DMS114 treated with DMSO at 0.1 percent for 48 hours (cell line): Measurements from ENCODE around the gene GPRASP2.
"Not testable (repeated sequence)": the region's sequence is repeated elsewhere in the genome, so short reads cannot be mapped to it uniquely, and the experiment has no call there.

Experiments used
- DNase-seq: peaks from one replicate; lab custom pipeline; 2025; ENCODE audit not compliant: unreplicated experiment; lab: John Stamatoyannopoulos, UW

GPRASP2 gene

GRCh38 chrX:102712216-102712966 lies at the start of gene GPRASP2:
Gene GPRASP2 (plus strand): TSS chrX:102712448. CDS start chrX:102714870, 2,422 bp downstream.
- DNase-seq = peak; percentile 8

GRCh38 chrX:102663820-102664219 lies 48.4 kb upstream of the GPRASP2 start:
- DNase-seq = not testable (repeated sequence)

DNA sequence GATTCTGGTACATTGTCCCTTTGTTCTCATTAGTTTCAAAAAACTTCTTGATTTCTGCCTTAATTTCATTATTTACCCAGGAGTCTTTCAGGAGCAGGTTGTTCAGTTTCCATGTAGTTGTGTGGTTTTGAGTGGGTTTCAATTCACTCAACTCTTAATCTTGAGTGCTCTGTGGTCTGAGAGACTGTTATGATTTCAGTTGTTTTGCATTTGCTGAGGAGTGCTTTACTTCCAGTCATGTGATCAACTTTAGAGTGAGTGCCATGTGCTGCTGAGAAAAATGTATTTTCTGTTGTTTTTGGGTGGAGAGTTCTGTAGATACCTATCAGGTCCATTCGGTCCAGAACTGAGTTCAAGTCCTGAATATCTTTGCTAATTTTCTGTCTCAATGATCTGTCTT lies 45.2 kb upstream of the GPRASP2 start:
- DNase-seq = not testable (repeated sequence)

GRCh38 chrX:102669526-102669925 lies 42.7 kb upstream of the GPRASP2 start:
- DNase-seq = no peak

GRCh38 chrX:102672856-102673255 lies 39.4 kb upstream of the GPRASP2 start:
- DNase-seq = no peak

- DNase-seq = not testable (repeated sequence)
Measured at GRCh38 chrX:102677479-102677878, 34.8 kb upstream of the GPRASP2 start.

DNA sequence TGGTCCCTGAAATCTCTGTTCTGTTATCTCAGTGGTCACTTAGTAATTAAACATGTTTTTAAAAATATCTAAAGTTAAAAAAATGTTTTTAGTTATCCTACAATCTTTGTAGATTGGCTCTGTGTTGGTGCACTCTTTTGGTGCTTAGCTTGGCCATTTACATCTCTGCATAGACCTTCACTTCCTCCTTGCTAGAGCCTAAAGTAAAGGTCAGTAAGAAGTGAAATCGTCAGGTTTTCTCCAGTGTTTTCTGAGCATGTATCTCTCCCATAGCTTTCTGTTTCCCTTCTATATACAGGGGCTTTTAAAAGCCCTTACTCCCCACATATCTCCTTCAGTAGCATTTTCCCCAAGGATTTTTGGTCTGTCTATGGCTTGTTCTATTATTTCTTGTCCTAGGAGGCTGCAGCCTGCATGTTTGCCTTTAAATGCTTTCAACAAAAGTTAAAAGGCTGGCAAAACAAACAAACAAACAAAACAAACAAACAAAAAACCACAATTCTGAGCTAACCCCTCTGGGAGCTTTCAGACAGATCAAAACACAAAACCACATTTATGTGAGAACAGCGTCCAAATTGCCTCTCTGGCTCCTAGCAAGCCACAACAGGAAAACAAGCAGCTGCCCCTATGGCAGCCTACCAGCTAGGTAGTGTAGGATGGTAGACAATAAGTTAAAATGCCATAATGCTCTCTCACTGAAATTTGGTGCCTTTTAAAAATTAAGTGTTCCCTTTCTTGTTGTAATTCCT lies 27.3 kb upstream of the GPRASP2 start:
- DNase-seq = no peak

- no peak for DNase-seq
Measured at GRCh38 chrX:102694749-102695148, 17.5 kb upstream of the GPRASP2 start.

DNA sequence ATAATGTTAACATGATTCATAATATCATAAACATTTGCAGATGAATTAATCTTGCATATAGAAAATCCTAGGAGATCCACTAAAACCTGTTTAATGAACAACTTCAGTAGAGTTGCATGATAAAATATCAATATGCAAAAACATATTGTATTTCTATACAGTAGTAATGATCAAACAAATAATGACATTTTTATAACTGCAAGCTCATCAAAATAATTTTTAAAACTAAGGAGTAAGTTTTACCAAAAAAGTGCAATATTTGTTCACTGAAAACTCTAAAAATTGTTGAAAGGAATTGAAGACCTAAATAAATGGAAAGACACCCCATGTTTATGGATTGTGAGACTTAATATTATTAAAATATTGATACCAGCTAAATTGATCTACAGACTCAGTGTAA lies 15.9 kb upstream of the GPRASP2 start:
- DNase-seq = no peak

GRCh38 chrX:102697494-102697893 lies 14.8 kb upstream of the GPRASP2 start:
- no peak for DNase-seq

DNA sequence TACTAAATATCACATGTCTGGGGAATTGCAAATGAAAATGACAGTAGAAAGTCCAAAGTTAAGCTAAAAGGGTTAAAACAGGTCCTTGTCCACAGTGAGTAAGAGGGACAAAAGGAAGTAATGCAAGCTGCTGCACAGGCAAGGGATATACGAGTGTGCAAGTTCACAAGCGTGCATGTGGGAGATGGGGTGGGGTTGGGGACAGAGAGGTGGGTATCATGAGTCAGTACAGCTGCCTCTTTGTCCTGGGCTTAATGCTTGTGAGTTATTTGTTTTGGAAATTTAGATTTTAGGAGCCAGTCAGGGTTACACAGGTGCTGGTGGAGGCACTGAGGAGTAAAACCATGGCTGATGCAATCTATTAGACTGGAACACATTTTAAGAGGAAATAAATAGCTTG lies 3.3 kb upstream of the GPRASP2 start:
- DNase-seq = no peak

DNA sequence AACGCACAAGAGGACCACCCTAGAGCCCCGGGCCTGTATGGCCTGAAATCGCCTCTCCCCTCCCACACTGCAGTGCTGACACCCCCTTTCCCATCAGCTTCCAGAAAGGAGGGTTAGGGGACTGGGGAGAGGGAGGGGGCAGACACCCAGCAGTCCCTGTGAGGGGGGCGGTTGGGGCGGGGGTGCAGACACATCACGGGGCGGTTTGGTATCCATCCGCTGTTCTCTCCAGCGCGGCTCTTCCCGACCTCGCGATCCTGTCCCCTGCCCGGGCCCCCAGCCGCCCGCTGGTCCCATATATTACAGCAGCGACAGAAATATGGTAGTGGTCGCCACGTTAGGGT lies 404 bp upstream of the GPRASP2 start:
- no peak for DNase-seq

DNA sequence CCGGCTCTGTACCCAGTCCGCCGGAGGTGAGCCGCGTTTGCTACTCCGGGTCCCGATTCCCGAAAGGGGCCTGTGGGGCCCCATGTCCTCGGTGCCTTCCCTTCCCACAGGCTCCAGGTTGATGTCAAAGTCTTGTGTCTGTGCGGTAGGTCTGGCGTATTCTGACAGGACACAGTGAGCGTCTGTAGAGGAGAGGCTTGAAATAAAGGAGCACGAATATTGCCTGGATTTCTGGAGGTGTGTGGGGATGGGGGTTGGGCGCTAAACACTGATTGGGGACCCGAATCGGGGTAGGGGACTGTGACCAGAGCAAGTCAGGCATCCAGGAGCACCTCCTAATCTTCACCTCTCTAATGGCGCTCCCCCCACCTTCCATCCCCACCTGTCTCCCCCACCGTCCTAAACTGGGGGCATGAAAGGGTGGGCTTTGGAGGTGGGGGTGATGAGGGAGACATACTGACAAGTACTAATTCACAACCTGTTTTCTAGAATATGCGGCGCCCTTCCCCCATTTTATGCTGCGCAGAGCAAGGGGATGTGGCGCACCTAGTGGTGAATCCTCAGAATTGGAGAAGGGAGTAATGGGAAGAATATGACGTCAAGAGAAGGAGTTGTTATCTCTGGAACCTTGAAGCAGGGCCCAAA lies 855 bp downstream of the GPRASP2 start:
- DNase-seq = peak; percentile 64

GRCh38 chrX:102714994-102715393 lies 2.7 kb downstream of the GPRASP2 start:
- DNase-seq = no peak

- DNase-seq = no peak
Measured at GRCh38 chrX:102715967-102716366, 3.7 kb downstream of the GPRASP2 start.

- DNase-seq = peak; percentile 75
Measured at GRCh38 chrX:102720237-102721168, 8.3 kb downstream of the GPRASP2 start, which contains the start of gene GPRASP3. Gene GPRASP3 (plus strand): TSS chrX:102720743. CDS start chrX:102748996, 28,253 bp downstream.

DNA sequence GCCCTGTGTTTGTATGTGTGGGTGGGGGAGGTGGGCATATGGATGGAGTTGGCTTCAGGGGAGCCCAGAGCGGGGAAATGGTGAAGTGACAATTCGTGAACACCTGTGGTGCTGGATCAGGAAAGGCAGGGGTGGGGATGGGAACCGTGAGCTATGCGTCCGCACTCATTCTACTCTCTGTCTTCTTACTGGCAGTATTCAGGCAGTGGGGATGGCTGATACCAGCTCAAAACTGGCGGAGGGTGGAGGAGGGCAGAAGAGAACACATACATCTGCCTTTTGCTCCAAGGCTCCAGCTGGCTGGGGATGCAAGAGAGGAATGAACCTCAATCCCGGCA lies 8.9 kb downstream of the GPRASP2 start:
- not testable (repeated sequence) for DNase-seq

GRCh38 chrX:102723456-102723855 lies 11.2 kb downstream of the GPRASP2 start:
- DNase-seq = no peak

DNA sequence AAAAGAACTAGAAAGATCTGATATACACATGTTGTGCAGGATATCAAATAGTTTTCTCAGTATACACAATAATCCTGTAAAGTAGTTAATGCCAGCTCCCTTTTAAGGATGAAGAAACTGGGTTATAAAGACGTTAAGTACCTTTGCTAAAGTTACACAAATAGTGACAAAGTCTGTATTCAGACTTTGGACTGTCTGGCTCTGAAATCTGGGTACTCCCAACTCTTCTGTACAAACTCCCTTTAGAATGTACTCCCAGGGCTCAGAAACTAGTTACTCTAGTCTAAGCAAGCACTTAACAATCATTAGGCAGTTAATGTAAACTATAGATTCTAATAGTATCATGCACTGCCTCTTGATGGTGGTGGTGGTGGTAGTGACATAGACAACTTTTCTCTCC lies 15.5 kb downstream of the GPRASP2 start:
- DNase-seq = no peak

- no peak for DNase-seq
Measured at GRCh38 chrX:102728646-102729045, 16.4 kb downstream of the GPRASP2 start.

DNA sequence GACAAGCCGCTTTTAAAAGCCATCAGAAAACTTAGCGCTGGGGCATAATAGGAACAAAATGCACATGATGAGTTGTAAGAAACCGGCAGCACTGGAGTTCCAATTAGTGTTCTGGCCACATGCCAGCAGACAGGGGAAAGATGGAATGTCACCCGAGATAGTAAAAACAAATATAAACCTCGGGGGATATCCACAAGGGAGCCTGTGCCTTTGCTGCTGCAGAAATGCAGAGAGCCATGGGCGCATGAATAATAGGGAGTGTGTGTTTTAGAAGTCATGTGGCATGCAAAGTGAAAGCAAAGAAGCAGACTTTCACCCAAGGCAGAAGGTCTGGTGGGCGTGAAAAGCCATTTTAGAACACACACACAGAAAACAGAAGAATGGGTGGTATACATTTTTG lies 27.4 kb downstream of the GPRASP2 start:
- DNase-seq = no peak
